Mucosa of rectum (tissue), 2 donors: Measurements from ENCODE around the gene PRMT3.
"Not testable (repeated sequence)": the region's sequence is repeated elsewhere in the genome, so short reads cannot be mapped to it uniquely, and the experiment has no call there.

Experiments used
- H3K27ac ChIP-seq, 2 donors: one replicate each; pipeline ENCODE4 v1.7.0; 2013; ENCODE audit warnings: inconsistent platforms in 2 of 2, low read depth in 2 of 2, low read length in 2 of 2
- H3K27me3 ChIP-seq, 2 donors: one replicate each; pipeline ENCODE4 v1.7.0; 2013; ENCODE audit warnings: low read length in 2 of 2; ENCODE audit not compliant: control insufficient read depth in 2 of 2, insufficient read depth in 2 of 2
- H3K36me3 ChIP-seq, 2 donors: one replicate each; pipeline ENCODE4 v1.7.0; 2013; ENCODE audit warnings: low read length in 2 of 2; ENCODE audit not compliant: control insufficient read depth in 2 of 2, insufficient read depth in 2 of 2
- H3K4me1 ChIP-seq, 2 donors: one replicate each; pipeline ENCODE4 v1.7.0; 2013; ENCODE audit warnings: low read length in 2 of 2, mild to moderate bottlenecking in 1 of 2; ENCODE audit not compliant: control insufficient read depth in 2 of 2, insufficient read depth in 2 of 2
- H3K4me3 ChIP-seq, 2 donors: one replicate each; pipeline ENCODE4 v1.7.0; 2013; ENCODE audit warnings: low read length in 2 of 2
- H3K9ac ChIP-seq, 2 donors: one replicate each; pipeline ENCODE4 v1.7.0; 2013; ENCODE audit warnings: low read length in 2 of 2, low read depth in 1 of 2, mild to moderate bottlenecking in 1 of 2
- H3K9me3 ChIP-seq, 2 donors: one replicate each; pipeline ENCODE4 v1.7.0; 2013; ENCODE audit warnings: low read length in 2 of 2; ENCODE audit not compliant: control insufficient read depth in 2 of 2
- donor health status: healthy.
- donor health status: Normal muscosa, but diverticular disease.

Gene PRMT3

GRCh38 chr11:20363149-20363499 lies 24.4 kb upstream of the PRMT3 start:
- Histone ChIP-seq H3K36me3 (peaks cover 0 to under 1% of the 10 kb centered on the region in 2 donors), H3K27ac (peak overlapping the region; percentile 91 to 92), H3K4me1 (peaks cover 2 to 24% of the 10 kb centered on the region in 2 donors), H3K9ac (peak overlapping the region; percentile 83 to 97), H3K9me3 (no peaks in the 10 kb centered on the region), H3K27me3 (no peaks in the 10 kb centered on the region), H3K4me3 (peak overlapping the region; percentile 73 to 88)

- Histone ChIP-seq H3K4me1 (peaks cover 2 to 24% of the 10 kb centered on the region in 2 donors), H3K9me3 (no peaks in the 10 kb centered on the region), H3K9ac (peak within 1 kb of the TSS; percentile 83 to 97), H3K27ac (peak within 1 kb of the TSS; percentile 91 to 92), H3K36me3 (peaks cover 2 to 4% of the 10 kb centered on the region in 2 donors), H3K27me3 (no peaks in the 10 kb centered on the region), H3K4me3 (peak within 1 kb of the TSS; percentile 73 to 88)
Measured at GRCh38 chr11:20363500-20364340, 23.8 kb upstream of the PRMT3 start, which contains the start of gene HTATIP2. HTATIP2 (plus strand) TSS chr11:20363714; CDS start chr11:20364238, 524 bp downstream.

GRCh38 chr11:20364341-20364792 lies 23.1 kb upstream of the PRMT3 start:
- Histone ChIP-seq H3K4me3 (peak overlapping the region; percentile 73 to 88), H3K9me3 (no peaks in the 10 kb centered on the region), H3K27me3 (no peaks in the 10 kb centered on the region), H3K4me1 (peaks cover 2 to 24% of the 10 kb centered on the region in 2 donors), H3K27ac (peak overlapping the region; percentile 91 to 92), H3K36me3 (peaks cover 2 to 8% of the 10 kb centered on the region in 2 donors), H3K9ac (peak overlapping the region; percentile 83 to 97)

GRCh38 chr11:20365465-20365864 lies 22.1 kb upstream of the PRMT3 start:
- Histone ChIP-seq H3K36me3 (peaks cover 5 to 14% of the 10 kb centered on the region in 2 donors), H3K4me1 (peaks cover 2 to 23% of the 10 kb centered on the region in 2 donors)
- H3K4me3 ChIP-seq, H3K9me3 ChIP-seq, H3K9ac ChIP-seq, H3K27me3 ChIP-seq, H3K27ac ChIP-seq: not testable (repeated sequence)

GRCh38 chr11:20367313-20367948 lies 20.1 kb upstream of the PRMT3 start:
- Histone ChIP-seq H3K4me1 (peaks cover 2 to 21% of the 10 kb centered on the region in 2 donors), H3K4me3 (no peak overlapping the region), H3K9me3 (no peaks in the 10 kb centered on the region), H3K36me3 (peaks cover 5 to 14% of the 10 kb centered on the region in 2 donors), H3K9ac (no peak overlapping the region), H3K27ac (peak overlapping the region; percentile 50 to 57), H3K27me3 (no peaks in the 10 kb centered on the region)

- Histone ChIP-seq H3K36me3 (peaks cover 5 to 16% of the 10 kb centered on the region in 2 donors), H3K27ac (no peak overlapping the region), H3K4me3 (no peak overlapping the region), H3K27me3 (no peaks in the 10 kb centered on the region), H3K4me1 (peaks cover under 1 to 18% of the 10 kb centered on the region in 2 donors), H3K9me3 (no peaks in the 10 kb centered on the region), H3K9ac (no peak overlapping the region)
Measured at GRCh38 chr11:20368438-20368837, 19.1 kb upstream of the PRMT3 start.

GRCh38 chr11:20369826-20370225 lies 17.7 kb upstream of the PRMT3 start:
- H3K9ac ChIP-seq, result no peak overlapping the region
- peaks cover 5 to 16% of the 10 kb centered on the region in 2 donors for H3K36me3 ChIP-seq
- H3K27ac ChIP-seq, result no peak overlapping the region
- H3K9me3 ChIP-seq, result no peaks in the 10 kb centered on the region
- no peaks in the 10 kb centered on the region for H3K27me3 ChIP-seq
- no peak overlapping the region for H3K4me3 ChIP-seq
- H3K4me1 ChIP-seq, result peaks cover 0 to 8% of the 10 kb centered on the region in 2 donors

- Histone ChIP-seq H3K27ac (no peak overlapping the region), H3K4me3 (no peak overlapping the region), H3K9me3 (no peaks in the 10 kb centered on the region), H3K4me1 (peaks cover 0 to 3% of the 10 kb centered on the region in 2 donors), H3K27me3 (no peaks in the 10 kb centered on the region), H3K36me3 (peaks cover 5 to 16% of the 10 kb centered on the region in 2 donors), H3K9ac (no peak overlapping the region)
Measured at GRCh38 chr11:20372081-20372626, 15.4 kb upstream of the PRMT3 start.

GRCh38 chr11:20373147-20373546 lies 14.4 kb upstream of the PRMT3 start:
- Histone ChIP-seq H3K27ac (no peak overlapping the region), H3K4me1 (no peaks in the 10 kb centered on the region), H3K9me3 (no peaks in the 10 kb centered on the region), H3K9ac (no peak overlapping the region), H3K27me3 (no peaks in the 10 kb centered on the region), H3K36me3 (peaks cover 8 to 23% of the 10 kb centered on the region in 2 donors), H3K4me3 (no peak overlapping the region)
